Activated naive CD4-positive, alpha-beta T cell treated with anti-CD3 and anti-CD28 coated beads, Interleukin-2, amount 50 U/mL, for 72 hours (primary cell): Measurements from ENCODE around the gene NXF2B. TPM values are rescaled to one million over a fixed set of nuclear protein-coding genes. Genes with fewer than 3 reads are reported as not detected.
"Not testable (repeated sequence)": the region's sequence is repeated elsewhere in the genome, so short reads cannot be mapped to it uniquely, and the experiment has no call there.

Experiments used
- ATAC-seq, 2 donors: fragments of 150-1000 bp; cut with Tn5 transposase; 2 replicates each; pipeline ENCODE4 v1.10.0; 2021; ENCODE audit warnings: mild to moderate bottlenecking in 2 of 2, moderate library complexity in 2 of 2
- DNase-seq, 2 donors: peaks; one replicate each; pipeline ENCODE4 v3.0.0; 2021 to 2022; ENCODE audit warnings: low spot score in 2 of 2
- H3K27ac Mint-ChIP-seq, 2 donors: one replicate each; pipeline ENCODE4 v1.8.0; 2022; ENCODE audit warnings: mild to moderate bottlenecking in 2 of 2, mixed read lengths in 2 of 2
- H3K36me3 Mint-ChIP-seq, 2 donors: one replicate each; pipeline ENCODE4 v1.8.0; 2022; ENCODE audit warnings: mixed read lengths in 2 of 2
- H3K9me3 Mint-ChIP-seq, 2 donors: one replicate each; pipeline ENCODE4 v1.8.0; 2022; ENCODE audit warnings: mixed read lengths in 2 of 2
- total RNA-seq, 2 donors: library from RNA; stranded (reverse); gene quantifications; one replicate each; pipeline ENCODE4 v1.2.3, GENCODE V29; 2022

Gene NXF2B
- total RNA-seq: not detected

GRCh38 chrX:102439908-102440307, at the start of gene NXF2B:
NXF2B (minus strand) TSS chrX:102440008; CDS start chrX:102380036, 59,972 bp downstream.
- H3K9me3 Mint-ChIP-seq, H3K27ac Mint-ChIP-seq, ATAC-seq, DNase-seq, H3K36me3 Mint-ChIP-seq: not testable (repeated sequence)

- DNase-seq, H3K27ac Mint-ChIP-seq, H3K36me3 Mint-ChIP-seq, H3K9me3 Mint-ChIP-seq: not testable (repeated sequence)
- peak in 1 of 2 donors; percentile 39 for ATAC-seq
These were observed 39.0 kb upstream of the NXF2B start for GRCh38 chrX:102478765-102479164.

GRCh38 chrX:102471762-102472220, 32.0 kb upstream of the NXF2B start, which contains the start of gene TCP11X2:
TCP11X2 (minus strand) TSS chrX:102471812.
- not testable (repeated sequence) for H3K9me3 Mint-ChIP-seq, H3K27ac Mint-ChIP-seq, DNase-seq, ATAC-seq, H3K36me3 Mint-ChIP-seq

GRCh38 chrX:102470215-102470614, 30.4 kb upstream of the NXF2B start:
- H3K27ac Mint-ChIP-seq, DNase-seq, ATAC-seq, H3K36me3 Mint-ChIP-seq, H3K9me3 Mint-ChIP-seq: not testable (repeated sequence)

- H3K36me3 Mint-ChIP-seq, H3K9me3 Mint-ChIP-seq, DNase-seq, H3K27ac Mint-ChIP-seq, ATAC-seq: not testable (repeated sequence)
These were observed 18.8 kb upstream of the NXF2B start for GRCh38 chrX:102458615-102459014.

- not testable (repeated sequence) for H3K27ac Mint-ChIP-seq, ATAC-seq, H3K9me3 Mint-ChIP-seq, H3K36me3 Mint-ChIP-seq, DNase-seq
These were observed 25.3 kb downstream of the NXF2B start for GRCh38 chrX:102414493-102414892.

GRCh38 chrX:102345916-102346315, 93.9 kb downstream of the NXF2B start:
- H3K27ac Mint-ChIP-seq: no peak overlapping the region
- DNase-seq: peak in 1 of 2 donors; percentile 66
- no peaks in the 10 kb centered on the region for H3K9me3 Mint-ChIP-seq
- no peaks in the 10 kb centered on the region for H3K36me3 Mint-ChIP-seq
- ATAC-seq: no peak

GRCh38 chrX:102341867-102342266, 97.9 kb downstream of the NXF2B start:
- Mint-ChIP-seq H3K9me3 (no peaks in the 10 kb centered on the region), H3K36me3 (no peaks in the 10 kb centered on the region), H3K27ac (no peak overlapping the region)
- DNase-seq: no peak
- ATAC-seq: no peak

- Mint-ChIP-seq H3K9me3 (no peaks in the 10 kb centered on the region), H3K36me3 (no peaks in the 10 kb centered on the region), H3K27ac (no peak overlapping the region)
- DNase-seq: no peak
- ATAC-seq: peak in 1 of 2 donors; percentile 28
These were observed 100.2 kb downstream of the NXF2B start for GRCh38 chrX:102339312-102340298.

- Mint-ChIP-seq H3K27ac (no peak overlapping the region), H3K36me3 (no peaks in the 10 kb centered on the region), H3K9me3 (no peaks in the 10 kb centered on the region)
- ATAC-seq: no peak
- no peak for DNase-seq
These were observed 101.6 kb downstream of the NXF2B start for GRCh38 chrX:102338162-102338561.

Other genes starting within 250 kb of the NXF2B start
- gene TCP11X1, start 224.7 kb downstream of the NXF2B start, total RNA-seq: not detected
- not detected for gene NXF2, start 192.8 kb downstream of the NXF2B start, total RNA-seq
- not detected for gene TCP11X2, start 31.8 kb upstream of the NXF2B start, total RNA-seq
- gene TMSB15A, start 76.7 kb upstream of the NXF2B start, total RNA-seq: 1 to 10 TPM in 1 of 2 donors, under 1 TPM in 1; 0.51 to 2.4 TPM
- gene ARMCX5, start 159.5 kb upstream of the NXF2B start, total RNA-seq: 1 to 10 TPM; 6.1 to 8.1 TPM
- gene GPRASP1, start 211.5 kb upstream of the NXF2B start, total RNA-seq: 1 to 10 TPM; 1.7 to 3.3 TPM